ENCODE results near the gene THADA.

The THADA gene

DNA sequence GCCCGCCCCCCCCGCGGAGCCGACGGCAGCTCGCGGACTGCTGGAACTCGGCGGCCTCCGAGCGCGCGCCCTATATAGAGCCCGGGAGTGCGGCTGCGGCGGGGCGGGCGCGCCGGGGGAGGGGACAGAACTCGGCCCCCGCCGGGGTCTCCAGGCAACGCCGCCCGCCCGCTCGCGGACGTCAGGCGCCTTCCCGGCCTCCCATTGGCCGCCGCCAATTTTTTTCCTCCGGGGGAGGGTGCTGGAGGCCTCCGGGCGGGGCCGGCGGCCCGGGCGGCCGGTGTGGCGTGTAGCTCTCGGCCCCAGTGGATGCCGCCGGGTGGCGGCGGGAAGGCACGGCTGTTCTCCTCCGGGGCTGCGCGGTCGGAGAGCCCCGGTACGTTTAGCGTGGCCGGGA, 369.3 kb downstream of the THADA start, which contains the start of gene ZFP36L2:
Gene ZFP36L2, minus strand, starts transcription at position 49 of the 397 bp plus-strand sequence. CDS start 291 bp downstream, outside the sequence.
- peak; percentile 87 to 96 (median 89) for DNase-seq (ENCODE audit: low read depth in 2 of 3, low spot score in 2 of 3)

DNA sequence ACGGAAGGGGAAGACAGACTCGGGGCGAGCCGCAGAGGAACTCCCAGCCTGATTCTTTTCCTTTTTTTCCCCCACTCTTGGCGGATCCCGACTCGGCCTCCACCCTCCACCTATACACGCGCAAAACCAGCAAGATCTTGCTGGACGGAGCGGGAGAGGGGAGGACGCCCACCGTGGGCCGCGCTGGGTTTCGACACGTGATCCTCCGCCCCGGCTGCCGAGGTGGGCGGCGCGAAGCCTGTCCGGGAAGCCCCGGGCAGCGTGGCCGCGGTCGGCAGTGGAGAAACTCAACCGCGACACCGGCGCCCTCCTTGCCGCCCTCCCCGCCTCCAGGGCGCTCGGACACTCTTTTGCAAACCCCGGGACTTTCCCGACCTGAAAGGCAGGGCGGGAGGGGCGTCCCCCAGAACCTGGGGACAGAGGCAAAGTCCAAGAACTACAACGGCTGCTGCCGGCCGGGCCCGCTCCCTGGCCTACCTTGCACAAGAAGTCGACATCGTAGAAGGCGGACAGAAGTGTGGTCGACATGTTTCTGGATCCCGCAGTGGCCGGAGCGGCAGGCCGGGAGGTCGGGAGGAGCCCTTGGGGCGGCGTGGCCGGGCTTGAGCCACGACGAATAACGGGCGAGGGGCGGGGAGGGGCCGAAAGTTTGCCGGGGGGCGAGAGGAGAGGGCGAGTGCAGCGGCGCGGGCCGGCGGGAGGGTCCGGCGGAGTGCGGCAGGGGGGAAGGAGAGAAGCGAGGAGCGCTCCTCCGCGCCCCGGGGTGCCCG, 369.9 kb downstream of the THADA start:
- DNase-seq (ENCODE audit: low read depth in 2 of 3, low spot score in 2 of 3), result peak; percentile 55 to 74 (median 73)

DNA sequence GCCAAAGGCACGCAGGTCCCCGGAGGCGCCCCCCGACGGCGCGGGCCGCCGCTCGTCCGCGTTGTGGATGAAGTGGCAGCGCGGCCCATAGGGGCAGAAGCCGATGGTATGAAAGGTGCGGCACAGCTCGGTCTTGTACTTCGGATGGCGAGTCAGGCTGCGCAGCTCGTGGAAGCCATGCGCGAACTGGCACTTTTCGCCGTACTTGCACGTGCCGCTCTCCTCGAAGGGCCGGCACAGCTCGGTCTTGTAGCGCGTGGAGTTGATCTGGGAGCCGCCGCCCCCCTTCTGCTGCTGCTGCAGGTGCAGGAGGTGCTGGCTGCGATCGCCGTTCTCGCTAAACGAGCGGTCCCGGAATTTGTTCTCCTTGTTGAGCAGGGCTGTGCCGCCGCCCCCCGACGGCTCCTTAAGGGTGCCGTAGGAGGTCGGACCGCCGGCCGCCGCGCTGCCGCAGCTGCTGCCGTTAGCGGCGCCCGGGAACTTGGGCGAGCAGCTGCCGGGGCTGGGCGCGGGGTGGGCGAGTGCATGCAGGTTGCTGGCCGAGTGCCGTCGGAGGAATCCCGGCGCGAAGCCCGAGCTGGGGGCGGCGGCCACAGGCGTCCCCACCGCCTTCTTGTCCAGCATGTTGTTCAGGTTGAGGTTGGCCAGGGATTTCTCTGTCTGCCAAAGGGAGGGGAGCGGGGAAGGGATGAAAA, 370.6 kb downstream of the THADA start:
- DNase-seq (ENCODE audit: low read depth in 2 of 3, low spot score in 2 of 3), result peak; percentile 43 to 55 (median 45)

DNA sequence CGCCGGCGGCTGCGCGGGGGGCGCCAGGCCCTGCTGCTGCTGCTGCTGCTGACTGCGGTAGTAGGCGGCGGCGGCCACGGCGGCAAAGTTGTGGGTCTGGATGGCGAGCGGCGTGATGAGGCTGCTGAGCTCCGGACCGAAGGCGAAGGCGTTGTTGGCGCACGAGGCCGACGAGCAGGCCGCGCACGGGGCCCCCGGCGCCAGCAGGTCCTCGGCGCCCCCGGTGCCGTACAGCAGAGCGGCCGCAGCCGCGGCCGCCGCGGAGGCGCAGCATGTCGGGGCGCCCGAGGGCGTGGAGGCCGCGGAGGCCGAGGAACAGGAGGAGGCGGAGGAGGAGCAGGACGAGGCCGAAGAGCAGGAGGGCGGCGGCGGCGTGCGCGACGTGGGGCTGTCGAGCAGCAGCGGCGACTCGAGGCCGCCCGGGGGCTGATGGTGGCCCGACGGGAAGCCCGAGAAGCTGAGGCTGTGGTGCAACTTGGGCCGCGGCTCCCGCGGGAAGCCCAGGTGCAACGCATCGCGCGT, 371.2 kb downstream of the THADA start:
- peak in 1 of 3 experiments; percentile 37 for DNase-seq (ENCODE audit: low read depth in 2 of 3, low spot score in 2 of 3)

DNA sequence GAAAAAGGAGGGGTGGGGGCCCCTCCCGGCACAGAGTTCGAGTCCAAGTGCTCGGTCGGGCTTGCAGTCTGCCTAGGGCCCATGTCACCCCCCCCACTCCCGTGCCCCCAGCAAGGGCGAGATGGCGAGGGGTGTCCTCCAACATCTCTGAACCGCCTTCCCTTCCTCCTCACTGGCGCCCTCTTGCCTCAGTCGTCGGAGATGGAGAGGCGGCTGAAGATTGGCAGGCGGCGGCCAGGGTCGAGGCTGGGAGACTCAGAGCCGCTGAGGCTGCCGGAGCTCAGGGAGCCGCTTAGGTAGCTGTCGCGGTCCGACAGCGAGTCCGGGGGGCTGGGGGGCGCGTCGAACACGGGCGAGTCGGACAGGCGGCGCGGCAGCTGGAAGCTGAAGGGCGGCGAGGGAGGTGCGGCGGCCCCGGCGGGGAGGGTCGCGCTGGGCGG, 371.7 kb downstream of the THADA start:
- DNase-seq (ENCODE audit: low read depth in 2 of 3, low spot score in 2 of 3), result peak; percentile 41 to 61 (median 53)

DNA sequence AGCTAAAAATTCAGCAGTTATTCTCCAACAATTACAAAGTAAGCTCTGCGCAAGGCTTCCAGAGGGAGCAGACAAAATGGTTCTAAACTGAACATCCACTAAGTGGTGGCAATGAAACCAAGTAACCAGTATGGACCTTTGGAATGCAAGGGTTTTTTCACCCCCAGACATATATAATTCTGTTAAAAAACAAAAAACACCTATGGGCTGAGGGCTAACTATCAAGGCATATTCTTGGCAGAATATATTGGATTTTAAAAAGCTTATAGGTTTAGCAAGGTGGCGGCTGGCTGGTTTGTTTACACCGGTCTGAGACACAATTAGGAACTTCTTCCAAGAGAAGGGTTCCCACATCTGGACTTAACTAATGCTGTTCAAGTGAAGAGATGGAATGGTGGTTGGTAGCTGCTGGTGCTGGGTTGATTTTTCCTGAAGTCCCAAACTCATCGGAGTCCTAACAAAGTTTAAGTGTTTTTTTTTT, 372.3 kb downstream of the THADA start:
- no peak for DNase-seq (ENCODE audit: low read depth in 2 of 3, low spot score in 2 of 3)

DNA sequence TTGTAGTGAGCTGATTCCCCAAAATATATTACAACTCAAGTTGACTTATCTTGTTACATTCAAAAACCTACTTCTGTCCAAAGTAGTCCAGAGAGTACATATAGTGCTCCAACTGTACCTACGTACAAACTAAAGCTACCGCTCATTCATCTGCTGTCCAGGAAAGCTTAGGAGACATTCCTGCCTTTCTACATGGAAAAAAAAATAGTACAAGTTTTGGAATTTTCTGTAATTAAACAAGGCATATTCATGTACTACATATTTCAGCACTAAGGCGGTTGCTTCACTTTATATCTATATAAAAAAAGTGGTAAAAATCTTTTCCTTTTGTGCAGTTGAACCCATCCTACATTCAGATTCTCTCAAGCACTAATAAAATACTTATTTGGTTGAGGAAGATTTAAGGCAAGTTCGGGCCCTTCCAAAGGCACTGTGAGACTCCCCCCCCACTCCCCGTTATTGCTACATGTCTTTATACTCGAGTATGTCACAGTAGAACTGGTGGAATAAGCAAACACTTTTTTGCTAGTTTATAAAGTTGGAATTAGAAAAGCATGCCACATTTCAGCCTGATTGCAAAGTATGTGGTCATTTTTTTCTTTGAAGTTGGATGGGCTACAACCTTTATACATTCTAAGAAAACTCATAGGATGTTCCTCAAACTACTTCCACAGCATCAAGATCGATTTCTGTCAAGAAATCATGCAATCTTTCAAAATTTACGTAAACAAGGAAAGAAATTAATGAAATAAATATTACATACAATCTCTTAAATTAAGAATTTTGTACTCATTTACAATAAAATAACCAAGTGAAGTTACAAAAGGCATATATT, 373.1 kb downstream of the THADA start:
- no peak for DNase-seq (ENCODE audit: low read depth in 2 of 3, low spot score in 2 of 3)

DNA sequence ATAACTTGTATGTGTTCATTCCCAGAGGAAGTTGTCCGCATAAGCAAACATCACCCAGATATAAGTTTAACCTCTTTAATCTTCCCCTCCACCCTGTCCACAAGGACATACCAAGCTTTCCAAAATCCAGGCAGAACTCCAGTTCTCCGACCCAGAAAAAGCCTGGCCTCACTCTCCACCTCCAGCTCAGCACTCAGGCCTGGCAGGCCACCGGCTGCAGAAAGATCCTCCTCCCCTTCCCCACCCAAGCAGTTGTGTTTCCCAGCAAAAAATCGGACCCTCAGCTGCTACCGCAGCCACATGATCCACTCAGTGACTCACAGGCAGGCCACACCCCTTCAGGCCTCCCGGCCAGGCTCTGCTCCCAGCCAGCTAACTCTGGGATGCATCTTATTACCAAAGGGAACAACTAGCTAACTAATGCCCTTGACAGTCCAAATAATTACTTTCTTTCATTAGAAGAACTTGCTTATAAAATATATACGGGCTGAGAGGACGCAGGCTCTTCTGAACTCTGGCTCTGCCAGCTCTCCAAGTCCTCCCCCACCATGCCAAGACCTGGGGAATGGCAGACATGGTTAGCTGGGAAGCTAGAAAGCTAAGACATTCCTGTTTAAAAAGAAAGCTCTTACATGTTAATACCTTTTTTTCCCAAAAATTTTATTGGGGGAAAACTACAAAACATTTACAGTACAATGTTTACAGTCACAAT, 373.9 kb downstream of the THADA start:
- peak in 2 of 3 experiments; percentile 23 to 36 for DNase-seq (ENCODE audit: low read depth in 2 of 3, low spot score in 2 of 3)

DNA sequence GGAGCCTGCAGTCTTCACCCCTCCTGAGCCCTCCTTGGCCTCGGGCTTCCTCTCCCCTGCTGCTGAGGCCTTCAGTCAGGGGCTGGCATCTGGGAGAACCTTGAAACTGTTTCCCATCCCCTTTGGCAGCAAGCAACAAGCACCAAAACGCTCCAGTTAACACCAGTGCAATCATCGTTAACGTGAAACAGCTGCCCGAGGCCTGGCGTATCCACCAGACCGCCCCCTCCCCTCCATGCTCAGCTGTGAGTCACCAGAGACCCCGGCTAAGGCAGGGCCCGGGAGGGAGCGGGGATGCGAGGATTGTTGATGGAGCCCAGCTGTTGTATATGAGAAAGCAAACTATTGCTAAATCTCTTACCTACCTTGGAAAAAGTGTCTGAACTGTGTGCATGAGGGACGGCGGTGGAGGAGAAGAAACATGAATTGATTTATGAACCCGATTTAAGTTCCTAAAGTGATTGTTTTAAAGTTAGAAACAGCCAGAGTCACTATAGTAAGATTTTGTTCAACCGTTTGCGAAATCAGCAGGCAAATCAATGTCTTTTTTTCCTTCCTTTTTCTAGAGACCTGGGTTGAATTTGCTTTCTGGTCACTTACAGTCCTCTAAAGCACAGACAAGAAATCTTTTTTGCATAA, 374.6 kb downstream of the THADA start:
- no peak for DNase-seq (ENCODE audit: low read depth in 2 of 3, low spot score in 2 of 3)

DNA sequence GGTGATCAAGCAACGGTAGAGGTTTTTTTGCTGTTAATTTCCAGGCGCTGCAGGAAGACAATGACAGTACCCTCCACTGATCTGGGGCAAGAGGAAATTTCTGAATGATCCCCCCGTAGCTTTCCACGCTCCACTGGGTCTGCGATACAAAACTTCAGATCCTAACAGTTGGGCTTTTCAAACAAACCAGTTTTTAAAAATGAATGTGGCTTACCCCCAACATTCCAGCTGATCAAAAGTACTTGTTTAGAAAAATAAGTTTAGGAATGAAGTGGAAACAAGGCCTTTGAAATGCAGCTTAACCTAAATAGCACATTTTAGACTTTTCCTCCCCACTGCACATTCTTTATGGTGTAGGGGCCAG, 375.1 kb downstream of the THADA start:
- no peak for DNase-seq (ENCODE audit: low read depth in 2 of 3, low spot score in 2 of 3)

DNA sequence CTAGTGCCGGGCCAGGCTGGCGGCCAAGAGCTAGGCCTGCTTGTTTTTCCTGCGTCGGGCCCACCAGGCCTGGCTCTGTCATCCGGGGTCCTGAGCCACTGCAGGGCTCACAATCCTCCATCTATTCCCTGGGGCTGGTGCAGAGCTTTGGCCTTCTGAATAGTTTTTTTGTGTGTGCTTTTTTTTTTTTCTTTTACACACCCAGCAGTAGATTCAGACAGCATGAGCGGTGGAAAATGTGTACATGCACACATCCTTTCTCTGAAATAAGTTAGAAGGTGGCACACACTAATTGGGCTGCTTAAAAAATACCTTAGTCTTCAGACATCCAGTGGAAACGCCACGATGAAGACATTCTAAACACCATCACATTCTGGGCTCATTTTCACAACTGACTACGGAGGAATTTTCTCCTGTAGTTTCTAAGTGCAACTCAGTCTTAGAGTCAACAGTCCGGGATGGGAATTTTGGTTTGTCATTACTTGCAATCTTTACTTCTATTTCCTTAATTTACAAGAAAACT, 375.5 kb downstream of the THADA start:
- no peak for DNase-seq (ENCODE audit: low read depth in 2 of 3, low spot score in 2 of 3)

DNA sequence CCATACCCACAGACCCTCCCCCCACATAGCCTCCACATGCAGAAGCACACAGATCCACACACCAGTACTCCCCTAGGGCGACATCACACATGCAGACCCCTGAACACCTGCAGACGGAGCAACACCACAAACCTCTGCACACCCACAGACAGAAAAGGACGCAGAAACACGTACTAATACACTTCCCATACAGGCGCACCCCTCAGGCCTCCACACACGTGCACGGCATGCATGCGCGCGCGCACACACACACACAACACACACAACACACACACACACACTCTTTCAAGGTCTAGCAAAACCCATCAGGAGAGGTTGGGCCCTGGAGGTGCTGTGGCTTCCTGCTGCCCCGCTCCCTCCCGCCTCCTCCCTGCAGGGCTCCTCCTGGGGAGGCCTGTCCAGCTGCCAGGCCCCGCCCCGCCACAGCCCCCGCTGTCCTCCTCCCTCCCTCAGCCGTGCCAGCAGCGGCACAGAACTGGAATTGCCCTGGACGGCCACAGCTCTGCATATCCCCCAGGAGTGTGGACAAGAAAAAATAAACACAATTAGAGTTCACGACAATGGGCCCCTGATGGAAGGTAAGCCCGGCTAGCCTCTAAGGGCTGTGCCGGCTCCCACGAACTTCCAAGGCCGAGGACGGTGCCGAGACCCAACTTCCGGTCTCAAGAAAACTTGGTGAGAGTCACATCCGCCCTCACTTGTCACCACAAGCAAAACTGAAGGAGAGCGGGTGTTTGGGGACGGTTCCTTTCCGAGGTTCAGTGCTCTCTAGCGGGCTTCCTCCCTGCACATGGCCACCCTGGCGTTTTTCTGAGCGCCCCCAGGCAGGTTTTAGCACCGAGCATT, 376.2 kb downstream of the THADA start:
- peak; percentile 56 to 68 (median 62) for DNase-seq (ENCODE audit: low read depth in 2 of 3, low spot score in 2 of 3)

DNA sequence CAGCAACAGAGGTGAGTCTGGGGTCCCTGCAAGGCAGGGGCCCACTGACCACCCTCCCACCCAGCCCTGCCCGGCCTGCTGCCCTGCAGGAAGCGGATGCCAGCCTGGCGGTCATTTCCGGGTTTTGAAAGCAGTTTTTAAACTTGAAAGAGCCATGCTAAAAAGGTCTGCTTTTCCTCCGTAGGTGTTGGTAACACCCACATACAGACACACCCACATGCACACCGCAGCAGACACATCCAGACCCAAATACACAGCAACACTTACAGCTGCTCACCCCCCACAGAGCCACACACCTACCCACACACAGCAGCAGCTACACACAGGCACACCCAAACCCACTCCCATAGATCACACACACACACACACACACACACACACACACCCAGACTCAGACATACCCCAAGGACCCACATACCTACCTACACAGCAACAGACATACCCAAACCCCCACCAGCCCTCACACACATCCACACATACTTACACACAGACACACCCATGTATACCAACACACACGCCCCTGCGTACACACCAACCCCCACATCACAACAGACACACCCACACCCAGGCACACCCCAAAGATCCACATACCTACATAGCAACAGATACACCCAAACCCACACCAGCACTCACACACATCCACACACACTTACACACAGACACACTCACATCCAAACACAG, 377.0 kb downstream of the THADA start:
- DNase-seq (ENCODE audit: low read depth in 2 of 3, low spot score in 2 of 3), result peak in 1 of 3 experiments; percentile 20

DNA sequence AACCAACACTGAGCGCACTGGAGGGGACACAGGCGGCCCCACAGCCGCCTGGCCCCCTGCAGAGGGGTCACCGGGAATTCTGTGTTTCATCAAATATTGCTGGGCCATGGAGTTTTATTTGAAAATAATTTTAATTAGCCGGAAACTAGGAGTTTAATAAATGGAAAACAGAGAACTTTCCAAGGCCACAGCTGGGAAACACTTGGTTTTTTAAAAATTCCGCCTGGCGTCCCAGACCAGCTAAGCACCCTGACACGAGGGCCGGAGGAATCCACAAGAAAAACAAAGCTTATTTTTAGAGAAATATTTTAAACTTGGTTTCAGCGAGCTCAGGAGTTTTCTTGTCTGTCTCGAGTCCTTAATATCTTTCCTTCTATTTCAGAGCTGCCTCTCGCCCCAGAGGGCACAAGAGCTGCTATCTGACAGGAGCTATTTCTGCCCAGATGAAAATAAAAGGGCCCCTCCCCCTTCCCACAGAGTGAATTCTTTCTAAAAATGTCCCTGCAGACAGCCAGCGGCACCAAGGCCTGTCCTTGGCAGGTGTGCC, 377.6 kb downstream of the THADA start:
- DNase-seq (ENCODE audit: low read depth in 2 of 3, low spot score in 2 of 3), result no peak

DNA sequence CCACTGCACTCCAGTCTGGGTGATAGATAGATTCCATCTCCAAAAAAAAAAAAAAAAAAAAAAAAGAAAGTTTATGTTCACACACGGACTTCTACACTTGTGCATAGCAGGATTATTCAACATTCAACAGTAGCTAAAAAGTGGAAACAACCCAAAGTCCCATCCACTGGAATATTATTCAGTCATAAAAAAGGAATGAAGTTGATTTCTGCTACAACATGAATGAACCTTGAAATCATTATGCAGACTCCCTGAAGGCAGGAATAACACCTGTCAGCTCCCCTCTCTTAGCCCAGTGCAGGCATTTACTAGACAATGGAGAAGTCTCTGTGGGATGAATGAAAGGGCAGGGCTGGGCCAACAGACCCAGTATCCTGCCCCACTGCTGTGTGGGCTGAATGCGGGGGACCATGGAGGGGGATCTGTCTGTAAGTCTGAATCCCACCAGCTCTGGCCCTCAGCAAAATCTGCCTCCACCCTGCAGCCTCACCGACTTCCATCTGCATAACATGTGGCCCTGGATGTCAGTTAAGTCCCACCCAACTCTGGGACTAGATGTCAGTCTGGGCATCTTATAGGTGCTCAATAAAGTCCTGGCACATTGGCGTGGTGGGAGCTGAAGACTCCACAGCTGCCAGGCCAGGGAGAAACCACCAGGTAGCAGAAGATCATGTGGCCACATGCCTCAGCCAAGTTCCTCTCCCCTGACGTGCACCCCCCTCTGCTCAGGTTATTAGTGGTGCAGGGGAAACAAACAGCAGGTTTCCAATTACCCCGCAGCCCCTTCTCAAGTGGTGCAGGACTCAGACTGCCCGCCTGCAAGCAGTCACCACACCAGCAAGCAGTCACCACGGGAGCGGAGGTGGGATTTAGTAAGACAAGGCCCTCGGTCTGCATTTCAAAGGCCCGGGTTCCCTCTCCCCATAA, 378.3 kb downstream of the THADA start:
- no peak for DNase-seq (ENCODE audit: low read depth in 2 of 3, low spot score in 2 of 3)

DNA sequence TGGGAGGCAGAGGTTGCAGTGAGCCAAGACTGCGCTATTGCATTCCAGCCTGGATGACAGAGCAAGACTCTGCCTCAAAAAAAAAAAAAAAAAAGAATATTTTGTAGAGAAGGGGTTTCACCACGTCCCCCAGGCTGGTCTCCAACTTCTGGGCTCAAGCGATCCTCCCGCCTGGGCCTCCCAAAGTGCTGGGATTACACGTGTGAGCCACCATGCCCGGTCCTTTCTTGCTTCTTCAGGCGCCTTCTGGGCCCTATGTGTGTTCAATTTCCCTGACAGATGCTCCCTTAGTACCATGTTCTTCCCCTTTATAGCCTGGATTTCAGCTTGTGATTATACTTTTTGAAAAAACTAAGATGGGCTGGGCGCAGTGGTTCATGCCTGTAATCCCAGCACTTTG, 379.2 kb downstream of the THADA start:
- DNase-seq (ENCODE audit: low read depth in 2 of 3, low spot score in 2 of 3), result no peak

DNA sequence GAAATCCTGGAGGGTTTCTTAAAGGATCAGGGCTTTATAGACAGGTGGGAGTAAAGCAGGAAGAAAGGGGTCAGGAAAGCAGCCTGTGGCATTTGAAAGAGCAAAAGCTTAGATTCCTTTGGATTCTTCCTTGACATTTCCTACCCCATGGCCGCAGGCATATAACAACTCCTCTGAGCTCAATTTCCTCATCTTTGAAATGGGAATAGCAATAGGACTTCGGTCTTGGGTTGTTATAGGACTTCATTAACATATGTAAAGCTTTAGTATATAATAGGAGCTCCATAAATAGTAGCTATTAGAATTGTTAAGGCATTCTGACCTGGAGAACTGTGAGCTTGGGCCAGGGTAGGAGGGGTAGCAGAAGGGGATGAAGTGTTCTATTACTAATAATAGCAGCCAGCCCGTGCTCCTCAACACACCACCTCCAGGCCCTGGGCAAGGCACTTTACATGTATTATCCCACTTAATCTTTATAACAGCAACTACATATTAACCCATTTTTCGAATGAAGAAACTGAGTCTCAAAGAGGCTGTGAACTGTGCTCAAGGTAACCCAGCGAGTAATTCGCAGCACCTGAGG, 380.1 kb downstream of the THADA start:
- no peak for DNase-seq (ENCODE audit: low read depth in 2 of 3, low spot score in 2 of 3)

All from activated CD8-positive, alpha-beta memory T cell treated with anti-CD3 and anti-CD28 coated beads for 48 hours (primary cell).